ENCODE measurements around the gene SGCD.

GRCh38 chr5:156624686-156625085 is 297.7 kb downstream of the SGCD start:
- TF ChIP-seq CTCF (IDR thresholded peaks at IDR 0.05; ENCODE audit: low read depth, low read length), result no peak
- TF ChIP-seq EZH2phosphoT487 (IDR thresholded peaks at IDR 0.05; ENCODE audit: low read depth), result no peak
